ENCODE measurements around the gene FPR3.
"Not testable (repeated sequence)": the region's sequence is repeated elsewhere in the genome, so short reads cannot be mapped to it uniquely, and the experiment has no call there.

Gene FPR3, protein sequence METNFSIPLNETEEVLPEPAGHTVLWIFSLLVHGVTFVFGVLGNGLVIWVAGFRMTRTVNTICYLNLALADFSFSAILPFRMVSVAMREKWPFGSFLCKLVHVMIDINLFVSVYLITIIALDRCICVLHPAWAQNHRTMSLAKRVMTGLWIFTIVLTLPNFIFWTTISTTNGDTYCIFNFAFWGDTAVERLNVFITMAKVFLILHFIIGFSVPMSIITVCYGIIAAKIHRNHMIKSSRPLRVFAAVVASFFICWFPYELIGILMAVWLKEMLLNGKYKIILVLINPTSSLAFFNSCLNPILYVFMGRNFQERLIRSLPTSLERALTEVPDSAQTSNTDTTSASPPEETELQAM

DNA sequence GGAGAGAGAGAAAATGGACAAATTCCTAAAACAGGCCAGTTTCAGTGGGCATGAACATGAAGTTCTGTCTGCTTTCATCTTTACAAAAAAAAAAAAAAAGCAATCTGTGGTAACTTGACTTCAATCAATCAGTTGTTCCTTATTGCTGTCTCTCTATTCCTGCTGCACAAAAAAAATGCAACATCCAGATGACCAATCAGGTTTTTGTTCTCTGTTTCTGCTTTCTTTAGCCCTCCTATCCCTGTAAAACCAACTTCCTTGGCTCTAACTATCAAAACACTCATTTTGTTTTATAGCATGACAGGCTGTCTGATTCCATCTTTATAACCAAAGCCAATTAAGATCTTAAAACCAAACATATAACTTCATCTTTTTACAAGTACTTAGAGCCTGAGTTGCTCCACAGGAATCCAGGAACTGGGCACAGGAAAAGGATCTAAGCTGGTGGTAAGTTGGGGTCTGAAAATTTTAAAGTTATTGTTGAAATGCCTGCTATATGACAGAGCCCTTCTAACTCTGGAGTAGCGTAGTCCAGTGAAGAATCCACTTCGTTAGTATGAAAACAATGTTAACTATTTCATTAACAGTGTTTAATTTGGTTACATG is at the start of gene FPR3:
FPR3 (plus strand) TSS at position 273 of the 606 bp plus-strand sequence. CDS start 28,592 bp downstream, outside the sequence.
- no peak for DNase-seq (ENCODE audit: low read depth, low spot score)

DNA sequence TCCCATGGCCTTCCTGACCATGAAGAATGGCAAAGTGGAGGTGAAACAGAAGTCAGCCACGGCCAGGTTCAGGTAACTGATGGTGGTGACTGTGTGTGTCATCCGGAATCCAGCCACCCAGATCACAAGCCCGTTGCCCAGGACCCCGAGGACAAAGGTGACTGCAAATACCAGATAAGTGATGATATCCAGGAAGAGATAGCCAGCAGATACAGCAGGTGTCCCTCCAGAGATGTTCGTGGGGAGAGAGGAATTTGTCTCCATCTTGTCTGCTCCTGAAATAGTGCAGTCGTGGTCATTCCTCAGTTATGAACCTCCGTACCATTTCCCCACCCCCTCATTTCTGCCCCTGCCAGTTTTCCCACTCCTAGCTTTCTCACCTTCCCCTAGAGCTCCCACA is 48.2 kb upstream of the FPR3 start:
- DNase-seq (ENCODE audit: low read depth, low spot score), result no peak

DNA sequence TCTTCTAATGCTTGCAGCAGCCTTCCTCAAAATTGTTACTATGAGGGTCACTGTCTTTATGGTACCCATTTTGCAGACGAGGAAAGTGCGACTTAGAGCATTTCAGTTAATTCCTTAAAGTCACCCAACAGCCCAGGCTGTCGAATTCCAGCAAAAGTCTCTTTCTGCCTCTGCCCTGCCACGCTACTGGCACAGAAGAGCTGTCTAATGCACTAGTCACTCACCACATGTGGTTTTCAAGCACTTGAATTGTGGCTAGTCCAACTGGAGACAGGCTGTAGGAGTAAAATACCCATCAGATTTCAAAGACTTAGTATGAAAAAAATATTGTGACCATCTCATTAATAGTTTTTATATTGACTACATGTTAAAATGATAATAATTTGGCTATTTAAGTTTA is 45.0 kb upstream of the FPR3 start:
- DNase-seq (ENCODE audit: low read depth, low spot score), result no peak

DNA sequence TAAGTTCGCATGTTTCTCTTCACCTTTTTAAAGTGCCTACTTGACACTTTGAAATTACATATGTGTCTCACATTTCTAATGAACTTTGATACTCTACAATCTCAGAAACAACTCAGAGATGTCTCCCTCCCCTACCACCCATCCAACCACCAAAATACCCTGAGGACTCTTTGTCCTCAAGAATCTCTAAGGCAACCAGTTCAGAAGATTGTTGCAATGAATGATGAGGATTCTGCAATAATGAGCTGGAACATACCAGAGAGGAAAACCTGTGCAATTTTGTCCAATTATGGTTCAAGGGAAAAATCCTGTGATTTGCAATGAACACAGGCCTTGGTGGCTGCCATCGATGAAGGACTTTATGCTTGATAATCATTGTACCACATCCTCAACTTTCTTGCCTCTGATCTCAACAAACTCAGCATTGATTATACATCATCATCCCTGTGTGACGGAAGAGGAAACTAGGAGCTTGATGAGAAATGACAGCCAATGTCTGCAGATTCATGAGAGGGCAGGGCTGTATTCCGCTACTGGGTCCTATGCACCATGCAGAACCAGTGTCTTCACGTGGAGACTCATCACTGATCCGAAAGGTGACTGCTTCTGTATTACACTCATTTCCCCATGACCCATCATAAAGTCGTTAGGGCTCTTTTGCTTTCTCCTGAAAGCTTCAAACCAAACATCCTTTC is 44.4 kb upstream of the FPR3 start:
- no peak for DNase-seq (ENCODE audit: low read depth, low spot score)

DNA sequence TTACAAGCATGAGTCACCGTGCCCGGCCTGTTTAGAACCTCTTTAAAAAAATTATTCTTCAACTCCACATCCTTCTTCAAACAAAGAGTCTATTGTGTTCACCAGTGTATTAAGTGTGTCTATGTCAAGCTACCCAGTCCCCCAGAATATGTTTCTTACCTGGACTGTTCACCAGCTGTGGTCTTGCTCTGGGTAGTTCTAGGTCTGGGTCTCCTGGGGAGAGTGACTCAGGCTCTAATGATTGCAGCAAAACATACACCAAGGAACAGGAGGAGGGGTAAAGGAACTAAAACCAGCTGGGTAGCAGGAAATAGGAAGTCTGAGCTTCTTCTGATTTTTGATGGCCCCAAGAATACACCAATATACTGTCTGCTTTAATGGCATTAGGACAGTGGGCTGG is 43.3 kb upstream of the FPR3 start, which contains the start of gene FPR1:
FPR1 (minus strand) TSS at position 224 of the 400 bp plus-strand sequence. CDS start 4,884 bp downstream, outside the sequence.
- no peak for DNase-seq (ENCODE audit: low read depth, low spot score)

DNA sequence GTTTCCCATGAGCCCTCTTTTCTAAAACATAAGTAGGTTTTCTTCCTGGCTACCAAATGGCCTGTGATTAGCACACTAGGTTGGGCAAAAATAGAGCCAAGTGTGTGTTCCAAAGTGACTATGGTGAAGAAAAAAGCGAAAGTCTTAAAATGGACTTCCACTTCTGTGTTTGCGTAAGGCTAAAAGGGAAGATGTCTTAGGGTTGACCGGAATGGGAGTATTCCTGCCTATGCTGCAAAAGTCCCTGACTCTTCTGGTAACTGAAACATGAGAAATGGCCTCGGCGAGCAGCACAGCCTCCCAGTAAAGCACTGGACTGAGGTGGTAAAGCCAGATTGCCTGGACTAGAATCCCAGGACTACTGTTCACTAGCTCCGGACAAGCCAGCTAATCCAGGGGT is 40.8 kb upstream of the FPR3 start:
- DNase-seq (ENCODE audit: low read depth, low spot score), result no peak

DNA sequence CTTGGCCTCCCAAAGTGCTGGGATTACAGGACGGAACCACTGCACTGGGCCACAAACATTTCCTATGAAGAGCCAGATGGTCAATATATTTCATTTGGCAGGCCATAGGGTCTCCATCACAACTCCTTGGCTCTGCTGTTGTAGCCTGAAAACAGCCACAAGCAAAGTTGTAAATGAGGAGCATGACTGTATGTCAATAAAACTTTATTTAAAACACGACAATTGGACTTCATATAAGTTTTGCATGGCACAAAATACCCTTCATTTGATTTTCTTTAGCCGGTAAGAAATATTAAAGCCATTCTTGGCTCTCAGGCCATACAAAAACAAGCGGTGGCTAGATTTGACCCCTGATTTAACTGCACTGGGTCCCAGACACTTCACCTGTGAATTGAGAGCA is 40.2 kb upstream of the FPR3 start:
- no peak for DNase-seq (ENCODE audit: low read depth, low spot score)

DNA sequence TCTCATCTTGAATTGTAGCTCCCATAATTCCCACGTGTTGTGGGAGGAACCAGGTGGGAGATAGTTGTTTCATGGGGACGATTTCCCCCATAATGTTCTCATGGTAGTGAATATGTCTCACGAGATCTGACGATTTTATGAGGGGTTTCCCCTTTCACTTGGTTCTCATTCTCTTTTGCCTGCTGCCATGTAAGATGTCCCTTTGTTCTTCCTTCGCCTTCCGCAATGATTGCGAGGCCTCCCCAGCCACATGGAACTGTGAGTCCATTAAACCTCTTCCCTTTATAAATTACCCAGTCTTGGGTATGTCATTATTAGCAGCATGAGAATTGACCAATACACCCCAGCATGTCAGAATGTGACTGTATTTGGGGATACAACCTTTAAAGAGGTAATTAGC is 39.4 kb upstream of the FPR3 start:
- DNase-seq (ENCODE audit: low read depth, low spot score), result no peak

DNA sequence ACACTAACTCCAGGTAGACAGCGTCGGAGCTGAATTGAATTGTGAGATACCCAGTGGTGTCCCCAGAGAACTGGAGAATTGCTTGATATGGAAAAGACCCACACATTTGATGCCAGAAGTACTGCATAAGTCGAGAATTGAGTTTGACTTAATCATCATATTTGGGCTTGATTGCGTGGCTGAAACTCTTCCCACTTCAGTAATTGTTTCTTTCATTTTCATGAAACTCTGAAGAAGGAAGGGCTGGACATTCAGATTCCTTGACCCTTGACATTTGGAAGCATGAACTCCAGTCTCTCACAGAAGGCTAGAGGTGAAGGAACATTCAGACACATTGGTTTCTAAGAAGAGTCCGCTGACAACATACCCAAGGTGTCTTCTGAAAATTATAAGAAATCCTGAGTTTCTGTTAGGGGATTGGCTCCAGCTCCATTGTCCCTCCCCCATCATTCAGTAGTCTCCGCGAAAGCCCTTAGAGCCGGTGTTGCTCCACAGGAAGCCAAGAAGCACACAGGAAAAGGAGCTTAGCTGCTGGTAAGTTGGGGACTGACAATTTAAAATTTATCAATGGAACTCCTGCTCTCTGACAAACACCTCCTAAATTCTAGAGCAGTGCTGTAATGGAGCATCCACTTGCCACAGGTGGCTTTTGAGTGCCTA is 34.1 kb upstream of the FPR3 start, which contains the start of gene FPR2:
FPR2 (plus strand) TSS at position 484 of the 660 bp plus-strand sequence. CDS start 7,479 bp downstream, outside the sequence.
- DNase-seq (ENCODE audit: low read depth, low spot score), result no peak

DNA sequence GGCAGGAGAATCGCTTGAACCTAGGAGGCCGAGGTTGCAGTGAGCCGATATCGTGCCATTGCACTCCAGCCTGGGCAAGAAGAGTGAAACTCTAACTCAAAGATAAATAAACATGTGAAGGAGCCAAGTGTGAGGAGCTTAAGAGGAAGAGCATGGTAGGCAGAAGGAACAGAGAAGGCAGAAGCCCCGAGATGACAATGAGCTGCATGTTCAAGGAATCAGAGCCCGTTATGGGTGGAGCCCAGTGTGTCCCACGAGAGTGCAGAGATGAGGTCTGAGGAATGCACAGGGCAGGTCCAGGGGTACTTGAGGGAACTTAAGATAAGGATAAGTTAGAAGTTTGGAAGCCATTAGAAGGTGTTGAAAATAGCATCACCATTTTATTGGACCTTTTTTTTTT is 33.3 kb upstream of the FPR3 start:
- DNase-seq (ENCODE audit: low read depth, low spot score), result no peak

DNA sequence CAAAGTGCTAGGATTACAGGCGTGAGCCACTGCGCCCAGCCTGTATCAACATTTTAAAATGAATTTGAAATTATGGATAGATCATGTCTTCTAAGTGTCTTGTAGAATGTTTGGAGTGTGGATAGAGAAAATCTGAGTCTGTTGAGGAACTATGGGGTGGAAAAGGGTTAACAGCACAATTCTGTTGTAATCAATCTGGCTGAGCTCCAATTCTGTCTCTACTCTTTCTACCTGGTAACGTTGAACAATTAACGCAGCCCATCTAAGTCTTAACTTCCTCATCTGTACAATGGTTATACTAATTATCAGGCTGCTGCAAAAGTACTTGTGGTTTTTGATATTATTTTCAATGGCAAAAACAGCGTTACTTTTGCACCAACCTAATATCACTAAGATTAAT is 29.9 kb upstream of the FPR3 start:
- DNase-seq (ENCODE audit: low read depth, low spot score), result no peak

DNA sequence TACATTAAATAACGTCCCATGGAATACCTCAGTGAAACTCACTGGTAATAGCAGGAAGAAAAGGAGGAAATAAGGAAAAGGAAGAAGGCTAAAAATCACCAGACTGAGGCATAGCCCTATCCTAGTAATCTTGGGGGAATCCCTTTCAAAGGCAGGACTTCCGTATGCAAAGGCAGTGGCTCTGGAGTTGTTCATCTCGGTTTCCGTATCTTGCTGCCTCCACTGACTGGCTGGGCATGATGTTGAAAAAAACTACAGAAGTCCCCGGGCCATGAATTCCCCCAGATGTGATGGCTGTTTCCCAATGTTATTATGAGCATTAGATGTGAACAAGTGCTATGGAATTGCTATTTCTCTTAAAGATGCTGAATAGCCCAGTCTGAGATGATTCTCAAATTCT is 28.5 kb upstream of the FPR3 start:
- DNase-seq (ENCODE audit: low read depth, low spot score), result no peak

DNA sequence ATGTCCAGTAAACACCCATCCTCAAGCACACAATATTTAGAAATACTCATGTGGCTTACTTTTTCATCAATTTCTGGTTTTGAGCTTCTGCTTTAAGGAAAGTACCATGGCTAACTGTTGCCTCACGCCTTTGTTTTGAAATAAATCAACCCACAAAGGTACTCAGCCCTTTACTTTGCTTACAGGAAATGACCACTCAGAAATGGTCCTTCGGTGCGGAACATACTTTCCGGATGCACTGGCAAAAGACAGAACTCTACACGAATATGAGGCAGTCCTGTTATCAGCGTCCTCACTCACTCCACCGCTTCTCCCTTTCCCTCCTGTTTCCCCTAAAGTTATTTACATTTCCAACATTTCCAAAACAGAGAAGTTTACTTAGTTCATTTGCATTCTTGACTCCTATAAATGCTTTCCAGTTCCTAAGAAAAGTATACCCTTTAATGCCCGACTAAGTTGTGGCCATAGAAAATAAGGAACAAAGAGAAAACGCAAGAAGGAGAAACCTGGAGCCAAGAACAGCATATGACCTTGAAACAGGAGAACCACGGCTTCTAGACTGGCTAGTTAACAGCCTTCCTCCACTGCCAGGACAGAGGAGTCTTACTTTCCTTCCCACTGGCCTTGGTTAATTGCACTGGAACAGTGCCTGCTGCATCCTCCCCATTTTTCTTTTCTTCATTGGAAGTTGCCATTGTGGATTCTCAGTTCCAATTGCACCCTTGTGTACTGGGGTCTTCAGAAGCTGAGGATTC is 23.4 kb upstream of the FPR3 start:
- DNase-seq (ENCODE audit: low read depth, low spot score), result no peak

DNA sequence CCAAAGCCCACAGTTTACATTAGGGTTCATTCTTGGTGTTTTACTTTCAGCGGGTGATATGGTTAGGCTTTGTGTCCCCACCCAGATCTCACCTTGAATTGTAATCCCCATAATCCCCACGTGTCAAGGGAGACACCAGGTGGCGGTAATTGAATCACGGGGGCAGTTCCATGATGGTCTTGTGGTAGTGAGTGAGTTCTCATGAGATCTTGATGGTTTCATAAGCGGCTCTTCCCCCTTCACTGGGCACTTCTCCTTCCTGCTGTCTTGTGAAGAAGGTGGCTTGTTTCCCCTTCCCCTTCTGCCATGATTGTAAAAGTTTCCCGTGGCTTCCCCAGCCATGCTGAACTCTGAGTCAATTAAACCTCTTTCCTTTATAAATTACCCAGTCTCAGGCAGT is 22.0 kb upstream of the FPR3 start:
- no peak for DNase-seq (ENCODE audit: low read depth, low spot score)

DNA sequence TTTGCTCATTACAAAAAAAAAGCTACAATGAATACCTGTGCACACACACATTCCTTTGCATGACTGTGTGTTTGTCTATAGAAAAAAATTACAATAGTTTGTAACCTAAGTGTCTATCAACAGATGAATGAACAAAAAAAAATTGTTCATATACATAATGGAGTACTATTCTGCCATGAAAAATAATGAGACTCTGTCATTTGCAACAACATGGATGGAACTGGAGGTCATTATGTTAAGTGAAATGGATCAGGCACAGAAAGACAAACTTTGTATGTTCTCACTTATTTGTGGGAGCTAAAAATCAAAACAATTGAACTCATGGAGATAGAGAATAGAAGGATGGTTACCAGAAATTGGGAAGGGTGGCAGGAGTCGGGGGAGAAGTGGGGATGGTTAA is 18.4 kb upstream of the FPR3 start:
- DNase-seq (ENCODE audit: low read depth, low spot score), result not testable (repeated sequence)

DNA sequence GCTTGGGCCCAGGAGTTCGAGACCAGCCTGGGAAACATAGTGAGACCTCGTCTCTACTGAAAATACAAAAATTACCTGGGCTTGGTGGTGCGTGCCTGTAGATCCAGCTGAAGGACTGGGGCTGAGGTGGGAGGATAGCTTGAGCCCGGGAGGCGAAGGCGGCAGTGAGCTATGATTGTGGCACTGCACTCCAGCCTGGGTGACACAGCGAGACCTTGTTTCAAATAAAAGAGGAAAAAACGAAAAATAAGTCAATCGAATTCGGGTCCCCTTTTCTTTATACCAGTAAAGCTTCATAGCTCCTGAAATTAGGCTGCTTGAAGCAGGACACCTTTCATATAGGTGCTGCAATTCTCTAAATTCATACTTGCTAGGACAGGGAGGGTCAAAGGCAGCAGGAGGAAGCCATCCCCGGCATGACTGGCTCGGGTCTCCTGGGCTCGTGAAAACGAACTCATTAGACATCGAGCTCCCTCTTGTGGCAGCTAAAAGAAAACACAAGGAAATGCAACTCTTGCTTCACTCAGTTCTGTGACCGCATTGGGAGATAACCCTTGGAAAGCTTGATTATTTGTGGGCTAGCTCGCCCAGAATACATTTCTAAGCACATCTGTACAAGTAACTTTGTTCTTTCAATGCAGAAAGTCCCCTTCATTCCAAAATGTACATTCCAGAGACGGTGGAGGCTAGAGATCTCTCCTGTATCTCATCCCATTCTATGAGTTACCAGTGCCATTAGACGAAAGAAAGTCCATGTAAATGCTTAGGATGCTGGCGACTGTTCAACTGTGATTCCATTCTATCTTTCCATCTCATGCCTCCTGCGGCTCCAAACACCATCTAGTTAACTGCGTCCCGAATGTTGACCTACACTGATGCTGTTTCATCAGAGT is 17.1 kb upstream of the FPR3 start:
- DNase-seq (ENCODE audit: low read depth, low spot score), result no peak

DNA sequence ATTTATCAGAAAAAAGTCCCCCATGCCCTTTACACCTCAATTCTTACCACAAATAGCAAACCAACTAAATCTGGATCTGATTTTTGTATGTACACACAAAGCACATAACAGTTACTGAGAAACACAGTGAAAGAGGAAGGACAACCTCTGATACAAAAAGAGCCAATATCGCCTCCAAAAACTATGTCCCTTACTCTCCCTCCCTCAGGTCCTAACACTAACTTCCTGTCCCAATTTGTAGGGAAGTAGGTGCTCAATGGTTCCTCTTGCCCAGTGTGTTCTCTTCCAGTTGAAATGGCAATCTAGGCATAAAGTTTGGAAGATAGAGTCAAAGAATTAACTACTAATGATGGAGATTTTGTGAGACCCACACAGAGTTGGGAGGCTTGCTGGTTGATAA is 15.8 kb upstream of the FPR3 start:
- DNase-seq (ENCODE audit: low read depth, low spot score), result no peak

DNA sequence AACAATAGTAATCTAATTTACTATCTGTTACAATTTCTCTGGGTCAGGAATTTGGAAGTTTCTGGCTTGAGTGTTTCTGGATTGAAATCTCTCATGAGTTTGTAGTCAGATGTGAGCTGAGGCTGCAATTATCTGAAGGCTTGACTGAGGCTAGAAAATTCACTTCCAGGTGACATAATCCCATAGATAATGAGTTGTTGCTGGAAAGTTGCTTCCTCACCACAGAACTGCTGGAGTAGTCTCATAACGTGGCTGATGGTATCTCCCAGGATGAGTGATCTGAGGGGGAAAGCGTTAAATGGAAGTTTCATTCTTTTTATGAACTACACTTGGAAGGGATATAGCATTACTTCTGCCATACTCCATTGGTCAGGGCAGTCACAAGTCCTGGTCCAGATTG is 15.3 kb upstream of the FPR3 start:
- no peak for DNase-seq (ENCODE audit: low read depth, low spot score)

DNA sequence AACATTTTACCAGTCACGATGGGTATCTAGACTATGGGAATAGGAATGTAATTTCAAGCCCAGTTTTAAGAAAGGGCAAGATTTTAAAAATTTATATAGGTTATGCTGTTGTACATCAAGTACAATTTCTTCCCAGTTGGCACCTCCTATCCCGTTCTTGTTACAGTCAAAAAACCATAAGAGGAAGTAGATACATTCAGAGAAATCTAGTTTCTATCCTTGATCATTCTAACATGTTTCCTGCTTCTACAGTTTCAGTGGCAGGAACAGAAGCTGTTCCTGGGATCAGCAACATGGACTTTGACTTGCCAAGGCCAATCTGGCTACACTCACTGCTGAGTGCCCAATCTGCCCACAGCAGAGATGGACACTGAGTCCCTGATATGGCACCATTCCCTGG is 14.7 kb upstream of the FPR3 start:
- DNase-seq (ENCODE audit: low read depth, low spot score), result no peak

DNA sequence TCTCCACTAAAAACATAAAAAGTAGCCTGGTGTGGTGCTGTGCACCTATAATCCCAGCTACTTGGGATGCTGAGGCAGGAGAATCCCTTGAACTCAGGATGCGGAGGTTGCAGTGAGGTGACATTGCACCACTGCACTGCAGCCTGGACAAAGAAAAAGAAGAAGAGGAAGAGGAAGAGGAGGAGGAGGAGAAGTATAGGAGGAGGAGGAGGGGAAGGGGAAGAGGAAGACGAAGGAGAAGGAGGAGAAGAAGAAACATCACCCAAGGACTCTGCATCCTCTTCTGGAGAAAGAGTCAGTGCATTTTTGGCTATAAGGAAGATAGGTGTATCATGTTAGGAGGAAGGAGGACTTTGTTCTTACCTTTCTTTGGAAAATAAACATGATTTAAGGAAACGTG is 13.0 kb upstream of the FPR3 start:
- DNase-seq (ENCODE audit: low read depth, low spot score), result no peak

Measured in brain pericyte (primary cell).